Neural cell (in vitro differentiated cells): Measurements from ENCODE around the gene MCM7. TPM values are rescaled to one million over a fixed set of nuclear protein-coding genes. Genes with fewer than 3 reads are reported as not detected.
A peak's percentile ranks its signal among the peaks of the same experiment; 100 is the strongest.

ENCODE experiments used
- H2AFZ ChIP-seq: fragments of 200-600, 300-800 bp; sonication (generic), shearing (Covaris generic); 2 replicates; pipeline ENCODE4 v1.6.0; 2014; ENCODE audit warnings: low read depth, mild to moderate bottlenecking, antibody characterized with exemption, low read length, moderate library complexity
- H3F3A ChIP-seq: fragments of 200-600 bp; shearing (Covaris generic); 2 replicates; pipeline ENCODE4 v1.6.1; 2016; ENCODE audit warnings: mild to moderate bottlenecking, moderate library complexity, mixed read lengths, antibody characterized with exemption, low read length; ENCODE audit not compliant: insufficient read depth, poor library complexity, severe bottlenecking
- H3K27ac ChIP-seq: fragments of 200-600, 300-800 bp; sonication (generic), shearing (Covaris generic); 2 replicates; pipeline ENCODE4 v1.5.1; 2014; ENCODE audit warnings: mild to moderate bottlenecking, low read length, moderate library complexity
- H3K27me3 ChIP-seq: fragments of 300-800, 200-600 bp; sonication (generic), shearing (Covaris generic); 2 replicates; pipeline ENCODE4 v1.6.0; 2014; ENCODE audit warnings: mild to moderate bottlenecking, low read depth, low read length, moderate library complexity; ENCODE audit not compliant: insufficient read depth
- H3K36me3 ChIP-seq: fragments of 300-800, 200-600 bp; sonication (generic), shearing (Covaris generic); 2 replicates; pipeline ENCODE4 v1.5.1; 2014; ENCODE audit warnings: mild to moderate bottlenecking, antibody characterized with exemption, low read length, moderate library complexity; ENCODE audit not compliant: insufficient read depth
- H3K4me2 ChIP-seq: fragments of 300-800, 200-600 bp; sonication (generic), shearing (Covaris generic); 2 replicates; pipeline ENCODE4 v1.6.0; 2014; ENCODE audit warnings: mild to moderate bottlenecking, low read length
- H3K4me3 ChIP-seq: fragments of 300-800, 200-600 bp; sonication (generic), shearing (Covaris generic); 2 replicates; pipeline ENCODE4 v1.5.1; 2014; ENCODE audit warnings: mild to moderate bottlenecking, low read length, moderate library complexity
- H3K79me2 ChIP-seq: fragments of 200-600 bp; shearing (Covaris generic); replicated peaks from 2 replicates; pipeline ENCODE4 v1.6.0; 2014; ENCODE audit warnings: mild to moderate bottlenecking, low read length, moderate library complexity; ENCODE audit not compliant: insufficient read depth
- H3K9ac ChIP-seq: fragments of 300-800, 200-600 bp; sonication (generic), shearing (Covaris generic); 2 replicates; pipeline ENCODE4 v1.6.1; 2016; ENCODE audit warnings: mild to moderate bottlenecking, low read length, mixed read lengths
- H3K9me2 ChIP-seq: fragments of 200-600 bp; shearing (Covaris generic); 2 replicates; pipeline ENCODE4 v1.6.1; 2016; ENCODE audit warnings: mild to moderate bottlenecking, low read length, mixed read lengths; ENCODE audit not compliant: insufficient read depth
- H3K9me3 ChIP-seq: fragments of 200-600, 300-800 bp; sonication (generic), shearing (Covaris generic); 2 replicates; pipeline ENCODE4 v1.6.1; 2016; ENCODE audit warnings: mild to moderate bottlenecking, mixed run types, low read length, moderate library complexity, mixed read lengths
- H4K20me1 ChIP-seq: fragments of 200-600 bp; shearing (Covaris generic); 2 replicates; pipeline ENCODE4 v1.6.1; 2016; ENCODE audit warnings: mild to moderate bottlenecking, mixed run types; ENCODE audit not compliant: insufficient read depth
- CTCF ChIP-seq: fragments of 450-650 bp; IDR thresholded peaks from 2 replicates; pipeline ENCODE4 v1.5.1; 2014; ENCODE audit warnings: antibody characterized with exemption, mild to moderate bottlenecking, moderate library complexity; ENCODE audit not compliant: poor library complexity, severe bottlenecking
- EP300 ChIP-seq: fragments of 450-650 bp; conservative IDR thresholded peaks from 2 replicates; pipeline ENCODE4 v1.6.1; 2014; ENCODE audit warnings: antibody characterized with exemption, mild to moderate bottlenecking, moderate library complexity; ENCODE audit not compliant: poor library complexity, severe bottlenecking
- EZH2 ChIP-seq: fragments of 200-600, 300-800 bp; shearing (Covaris generic), sonication (generic); IDR thresholded peaks from 2 replicates; pipeline ENCODE4 v1.6.1; 2014; ENCODE audit warnings: antibody characterized with exemption, low read length, borderline replicate concordance, mild to moderate bottlenecking; ENCODE audit not compliant: insufficient read depth, poor library complexity, severe bottlenecking
- MXI1 ChIP-seq: fragments of 450-650 bp; conservative IDR thresholded peaks from 2 replicates; pipeline ENCODE4 v1.6.1; 2014; ENCODE audit warnings: antibody characterized with exemption, mild to moderate bottlenecking; ENCODE audit not compliant: poor library complexity, severe bottlenecking
- POLR2AphosphoS5 ChIP-seq: IDR thresholded peaks from 2 replicates; pipeline ENCODE4 v1.6.1; 2012
- RAD21 ChIP-seq: fragments of 450-650 bp; conservative IDR thresholded peaks from 2 replicates; pipeline ENCODE4 v1.6.1; 2014; ENCODE audit warnings: antibody characterized with exemption, mild to moderate bottlenecking, moderate library complexity
- REST ChIP-seq: IDR thresholded peaks from 2 replicates; pipeline ENCODE4 v1.6.1; 2012; ENCODE audit warnings: borderline replicate concordance
- SMC3 ChIP-seq: fragments of 450-650 bp; conservative IDR thresholded peaks from 2 replicates; pipeline ENCODE4 v1.6.1; 2014; ENCODE audit warnings: antibody characterized with exemption, mild to moderate bottlenecking, moderate library complexity; ENCODE audit not compliant: poor library complexity
- TAF1 ChIP-seq: IDR thresholded peaks from 2 replicates; pipeline ENCODE4 v1.6.1; 2012; ENCODE audit warnings: low read depth
- polyA plus RNA-seq: library from polyadenylated mRNA; depleted of rRNA; stranded (reverse); fragments of >200 nt; gene quantifications from 2 replicates; pipeline ENCODE4 v1.2.3, GENCODE V29; 2014

The MCM7 gene
- polyA plus RNA-seq, 1 donor from 2014 or later, result 146 TPM

GRCh38 chr7:100063376-100063775 lies 37.8 kb downstream of the MCM7 start:
- Histone ChIP-seq H3F3A (no peaks in the 10 kb centered on the region), H3K4me3 (no peak overlapping the region), H3K9me3 (no peaks in the 10 kb centered on the region), H3K27ac (no peak overlapping the region), H3K9me2 (no peaks in the 10 kb centered on the region), H4K20me1 (no peaks in the 10 kb centered on the region), H3K27me3 (no peaks in the 10 kb centered on the region), H3K4me2 (no peak overlapping the region), H3K9ac (no peak overlapping the region), H2AFZ (no peak overlapping the region), H3K36me3 (peaks cover under 1% of the 10 kb centered on the region), H3K79me2 (no peaks in the 10 kb centered on the region)
- TF ChIP-seq REST, result no peak
- TF ChIP-seq EZH2, result no peak
- TF ChIP-seq CTCF, result no peak
- no peak for TF ChIP-seq POLR2AphosphoS5
- TF ChIP-seq SMC3, result no peak
- TF ChIP-seq EP300, result no peak
- no peak for TF ChIP-seq RAD21
- no peak for TF ChIP-seq TAF1
- TF ChIP-seq MXI1, result no peak

GRCh38 chr7:100061518-100062193 lies 39.5 kb downstream of the MCM7 start:
- no peak overlapping the region for H3K27ac ChIP-seq
- H3K27me3 ChIP-seq, result no peaks in the 10 kb centered on the region
- no peaks in the 10 kb centered on the region for H3F3A ChIP-seq
- no peak overlapping the region for H3K4me3 ChIP-seq
- no peaks in the 10 kb centered on the region for H3K9me2 ChIP-seq
- TF ChIP-seq SMC3 (no peak), POLR2AphosphoS5 (peak; percentile 3), EP300 (no peak)
- H3K4me2 ChIP-seq, result no peak overlapping the region
- no peaks in the 10 kb centered on the region for H3K9me3 ChIP-seq
- no peaks in the 10 kb centered on the region for H3K79me2 ChIP-seq
- H4K20me1 ChIP-seq, result no peaks in the 10 kb centered on the region
- H2AFZ ChIP-seq, result no peak overlapping the region
- no peak overlapping the region for H3K9ac ChIP-seq
- peaks cover 9% of the 10 kb centered on the region for H3K36me3 ChIP-seq
